ENCODE results near the gene MAP2K5. TPM values are rescaled to one million over a fixed set of nuclear protein-coding genes. Genes with fewer than 3 reads are reported as not detected.

The MAP2K5 gene
- polyA plus RNA-seq, 3 donors, result 20.4 to 20.8 (median 20.6) TPM

GRCh38 chr15:67822537-67823313 is 280.2 kb downstream of the MAP2K5 start:
- no peak for DNase-seq (ENCODE audit: extremely low read depth in 1 of 11, low read depth in 9 of 11, low spot score in 4 of 11)

GRCh38 chr15:67823314-67824196 is 281.1 kb downstream of the MAP2K5 start:
- no peak for DNase-seq (ENCODE audit: extremely low read depth in 1 of 11, low read depth in 9 of 11, low spot score in 4 of 11)

- DNase-seq (ENCODE audit: extremely low read depth in 1 of 11, low read depth in 9 of 11, low spot score in 4 of 11), result no peak
Measured at GRCh38 chr15:67824197-67824968, 281.9 kb downstream of the MAP2K5 start.

GRCh38 chr15:67824976-67825880 is 282.7 kb downstream of the MAP2K5 start, which contains the start of gene SKOR1:
SKOR1 (plus strand) TSS chr15:67825509; CDS start chr15:67825603, 94 bp downstream.
- no peak for DNase-seq (ENCODE audit: extremely low read depth in 1 of 11, low read depth in 9 of 11, low spot score in 4 of 11)

GRCh38 chr15:67825881-67826716 is 283.6 kb downstream of the MAP2K5 start:
- DNase-seq (ENCODE audit: extremely low read depth in 1 of 11, low read depth in 9 of 11, low spot score in 4 of 11), result no peak

- DNase-seq (ENCODE audit: extremely low read depth in 1 of 11, low read depth in 9 of 11, low spot score in 4 of 11), result no peak
Measured at GRCh38 chr15:67826717-67827561, 284.4 kb downstream of the MAP2K5 start.

GRCh38 chr15:67827562-67828277 is 285.2 kb downstream of the MAP2K5 start:
- DNase-seq (ENCODE audit: extremely low read depth in 1 of 11, low read depth in 9 of 11, low spot score in 4 of 11), result no peak

GRCh38 chr15:67828278-67828968 is 285.9 kb downstream of the MAP2K5 start:
- no peak for DNase-seq (ENCODE audit: extremely low read depth in 1 of 11, low read depth in 9 of 11, low spot score in 4 of 11)

- no peak for DNase-seq (ENCODE audit: extremely low read depth in 1 of 11, low read depth in 9 of 11, low spot score in 4 of 11)
Measured at GRCh38 chr15:67828969-67829646, 286.6 kb downstream of the MAP2K5 start.

GRCh38 chr15:67829647-67830504 is 287.4 kb downstream of the MAP2K5 start:
- no peak for DNase-seq (ENCODE audit: extremely low read depth in 1 of 11, low read depth in 9 of 11, low spot score in 4 of 11)

- no peak for DNase-seq (ENCODE audit: extremely low read depth in 1 of 11, low read depth in 9 of 11, low spot score in 4 of 11)
Measured at GRCh38 chr15:67831363-67831762, 288.9 kb downstream of the MAP2K5 start.

GRCh38 chr15:67832031-67832551 is 289.6 kb downstream of the MAP2K5 start:
- no peak for DNase-seq (ENCODE audit: extremely low read depth in 1 of 11, low read depth in 9 of 11, low spot score in 4 of 11)

GRCh38 chr15:67832897-67833709 is 290.6 kb downstream of the MAP2K5 start:
- no peak for DNase-seq (ENCODE audit: extremely low read depth in 1 of 11, low read depth in 9 of 11, low spot score in 4 of 11)
